ENCODE measurements around the gene LBX2. TPM values are rescaled to one million over a fixed set of nuclear protein-coding genes. Genes with fewer than 3 reads are reported as not detected.

LBX2 gene
- total and polyA plus RNA-seq, 9 of the 15 experiments (the other 6 are each of a cell fraction or from before 2014, with no cell fraction given), result 0.39 to 6.2 (median 1.8) TPM; not detected in 1

GRCh38 chr2:74529357-74530238 is 30.2 kb upstream of the LBX2 start, which contains the start of the genes AUP1 and HTRA2 (continued):
- TF ChIP-seq, protein P1, sequence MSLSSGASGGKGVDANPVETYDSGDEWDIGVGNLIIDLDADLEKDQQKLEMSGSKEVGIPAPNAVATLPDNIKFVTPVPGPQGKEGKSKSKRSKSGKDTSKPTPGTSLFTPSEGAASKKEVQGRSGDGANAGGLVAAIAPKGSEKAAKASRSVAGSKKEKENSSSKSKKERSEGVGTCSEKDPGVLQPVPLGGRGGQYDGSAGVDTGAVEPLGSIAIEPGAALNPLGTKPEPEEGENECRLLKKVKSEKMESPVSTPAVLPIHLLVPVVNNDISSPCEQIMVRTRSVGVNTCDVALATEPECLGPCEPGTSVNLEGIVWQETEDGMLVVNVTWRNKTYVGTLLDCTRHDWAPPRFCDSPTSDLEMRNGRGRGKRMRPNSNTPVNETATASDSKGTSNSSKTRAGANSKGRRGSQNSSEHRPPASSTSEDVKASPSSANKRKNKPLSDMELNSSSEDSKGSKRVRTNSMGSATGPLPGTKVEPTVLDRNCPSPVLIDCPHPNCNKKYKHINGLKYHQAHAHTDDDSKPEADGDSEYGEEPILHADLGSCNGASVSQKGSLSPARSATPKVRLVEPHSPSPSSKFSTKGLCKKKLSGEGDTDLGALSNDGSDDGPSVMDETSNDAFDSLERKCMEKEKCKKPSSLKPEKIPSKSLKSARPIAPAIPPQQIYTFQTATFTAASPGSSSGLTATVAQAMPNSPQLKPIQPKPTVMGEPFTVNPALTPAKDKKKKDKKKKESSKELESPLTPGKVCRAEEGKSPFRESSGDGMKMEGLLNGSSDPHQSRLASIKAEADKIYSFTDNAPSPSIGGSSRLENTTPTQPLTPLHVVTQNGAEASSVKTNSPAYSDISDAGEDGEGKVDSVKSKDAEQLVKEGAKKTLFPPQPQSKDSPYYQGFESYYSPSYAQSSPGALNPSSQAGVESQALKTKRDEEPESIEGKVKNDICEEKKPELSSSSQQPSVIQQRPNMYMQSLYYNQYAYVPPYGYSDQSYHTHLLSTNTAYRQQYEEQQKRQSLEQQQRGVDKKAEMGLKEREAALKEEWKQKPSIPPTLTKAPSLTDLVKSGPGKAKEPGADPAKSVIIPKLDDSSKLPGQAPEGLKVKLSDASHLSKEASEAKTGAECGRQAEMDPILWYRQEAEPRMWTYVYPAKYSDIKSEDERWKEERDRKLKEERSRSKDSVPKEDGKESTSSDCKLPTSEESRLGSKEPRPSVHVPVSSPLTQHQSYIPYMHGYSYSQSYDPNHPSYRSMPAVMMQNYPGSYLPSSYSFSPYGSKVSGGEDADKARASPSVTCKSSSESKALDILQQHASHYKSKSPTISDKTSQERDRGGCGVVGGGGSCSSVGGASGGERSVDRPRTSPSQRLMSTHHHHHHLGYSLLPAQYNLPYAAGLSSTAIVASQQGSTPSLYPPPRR (CRISPR knock-in tag; IDR thresholded peaks at IDR 0.05; ENCODE audit: borderline replicate concordance), result no peak
- 0 out of 2 replicates have a peak, but pooled peaks have one; percentile 18 for TF ChIP-seq PKNOX1 (IDR thresholded peaks at IDR 0.05)
- TF ChIP-seq CTCF (IDR thresholded peaks at IDR 0.05 in 2 of 3, conservative IDR thresholded peaks at IDR 0.05 in 1 of 3; ENCODE audit: insufficient read depth in 2 of 3, low read depth in 1 of 3, low read length in 3 of 3), result no peak
- TF ChIP-seq, protein P2, sequence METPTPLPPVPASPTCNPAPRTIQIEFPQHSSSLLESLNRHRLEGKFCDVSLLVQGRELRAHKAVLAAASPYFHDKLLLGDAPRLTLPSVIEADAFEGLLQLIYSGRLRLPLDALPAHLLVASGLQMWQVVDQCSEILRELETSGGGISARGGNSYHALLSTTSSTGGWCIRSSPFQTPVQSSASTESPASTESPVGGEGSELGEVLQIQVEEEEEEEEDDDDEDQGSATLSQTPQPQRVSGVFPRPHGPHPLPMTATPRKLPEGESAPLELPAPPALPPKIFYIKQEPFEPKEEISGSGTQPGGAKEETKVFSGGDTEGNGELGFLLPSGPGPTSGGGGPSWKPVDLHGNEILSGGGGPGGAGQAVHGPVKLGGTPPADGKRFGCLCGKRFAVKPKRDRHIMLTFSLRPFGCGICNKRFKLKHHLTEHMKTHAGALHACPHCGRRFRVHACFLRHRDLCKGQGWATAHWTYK (CRISPR knock-in tag; IDR thresholded peaks at IDR 0.05), result no peak
- 0 out of 2 replicates have a peak, but pooled peaks have one; percentile 61 for TF ChIP-seq PHB (CRISPR knock-in tag; IDR thresholded peaks at IDR 0.05)
- TF ChIP-seq RBBP5 (IDR thresholded peaks at IDR 0.05; ENCODE audit: borderline replicate concordance, insufficient read depth, low read length, poor library complexity, severe bottlenecking), result peak; percentile 96
- TF ChIP-seq NFE2 (IDR thresholded peaks at IDR 0.05; ENCODE audit: low read depth), result no peak
- no peak for TF ChIP-seq E2F5 (CRISPR knock-in tag; IDR thresholded peaks at IDR 0.05)
- no peak for TF ChIP-seq SMAD3 (CRISPR knock-in tag; conservative IDR thresholded peaks at IDR 0.05)
- TF ChIP-seq NR2F6 (CRISPR knock-in tag; IDR thresholded peaks at IDR 0.05), result no peak
- no peak for TF ChIP-seq KAT2B (IDR thresholded peaks at IDR 0.05; ENCODE audit: low read depth, low read length)
- peak; percentile 59; the same call in 1 of the 2 replicates for TF ChIP-seq KLF1 (tag; IDR thresholded peaks at IDR 0.05)
- TF ChIP-seq GTF2A2 (tag; IDR thresholded peaks at IDR 0.05), result no peak
- peak; percentile 48; the same call in 1 of the 2 replicates for TF ChIP-seq RNF2 (IDR thresholded peaks at IDR 0.05)
- peak; percentile 95 for TF ChIP-seq ELF1 (tag; IDR thresholded peaks at IDR 0.05)

Data from K562 (cell line).